ENCODE results near the gene SLC19A1. TPM values are rescaled to one million over a fixed set of nuclear protein-coding genes. Genes with fewer than 3 reads are reported as not detected.

Gene SLC19A1
- total RNA-seq, 2 donors from 2014 or later: 4.7 to 6.1 TPM

- Histone ChIP-seq H3K4me1 (ENCODE audit: control insufficient read depth in 1 of 2, low read depth in 2 of 2) (peaks cover 7 to 38% of the 10 kb centered on the region in 2 donors), H3K27ac (peak overlapping the region; percentile 87 to 92), H3K36me3 (peaks cover 19% of the 10 kb centered on the region), H3K9me3 (no peaks in the 10 kb centered on the region), H3K27me3 (replicated peaks; ENCODE audit: insufficient read depth) (no peaks in the 10 kb centered on the region), H3K4me3 (no peak overlapping the region)
- no peak for DNase-seq (ENCODE audit: low spot score)
- no peak for TF ChIP-seq CTCF (IDR thresholded peaks at IDR 0.05)
- ATAC-seq (ENCODE audit: insufficient number of reproducible peaks, low FRiP score, low read depth): no peak
Measured at GRCh38 chr21:45470087-45470515, 72.1 kb downstream of the SLC19A1 start.

- H3K27ac ChIP-seq: peak overlapping the region; percentile 87 to 92
- no peaks in the 10 kb centered on the region for H3K27me3 ChIP-seq (replicated peaks; ENCODE audit: insufficient read depth)
- H3K4me3 ChIP-seq: no peak overlapping the region
- no peaks in the 10 kb centered on the region for H3K9me3 ChIP-seq
- H3K4me1 ChIP-seq (ENCODE audit: control insufficient read depth in 1 of 2, low read depth in 2 of 2): peaks cover 7 to 38% of the 10 kb centered on the region in 2 donors
- TF ChIP-seq CTCF (IDR thresholded peaks at IDR 0.05): no peak
- peaks cover 14% of the 10 kb centered on the region for H3K36me3 ChIP-seq
- DNase-seq (ENCODE audit: low spot score): no peak
- no peak for ATAC-seq (ENCODE audit: insufficient number of reproducible peaks, low FRiP score, low read depth)
Measured at GRCh38 chr21:45469273-45470086, 72.8 kb downstream of the SLC19A1 start.

- peaks cover 7 to 38% of the 10 kb centered on the region in 2 donors for H3K4me1 ChIP-seq (ENCODE audit: control insufficient read depth in 1 of 2, low read depth in 2 of 2)
- no peaks in the 10 kb centered on the region for H3K27me3 ChIP-seq (replicated peaks; ENCODE audit: insufficient read depth)
- H3K4me3 ChIP-seq: no peak overlapping the region
- H3K36me3 ChIP-seq: peaks cover 14% of the 10 kb centered on the region
- peak overlapping the region; percentile 14 to 87 for H3K27ac ChIP-seq
- H3K9me3 ChIP-seq: no peaks in the 10 kb centered on the region
- DNase-seq (ENCODE audit: low spot score) (no peak), ATAC-seq (ENCODE audit: insufficient number of reproducible peaks, low FRiP score, low read depth) (no peak)
- TF ChIP-seq CTCF (IDR thresholded peaks at IDR 0.05): no peak
Measured at GRCh38 chr21:45468971-45469272, 73.3 kb downstream of the SLC19A1 start.

GRCh38 chr21:45468051-45468970, 73.9 kb downstream of the SLC19A1 start:
- DNase-seq (ENCODE audit: low spot score) (no peak), ATAC-seq (ENCODE audit: insufficient number of reproducible peaks, low FRiP score, low read depth) (no peak)
- H3K4me3 ChIP-seq: no peak overlapping the region
- no peaks in the 10 kb centered on the region for H3K27me3 ChIP-seq (replicated peaks; ENCODE audit: insufficient read depth)
- peaks cover 14% of the 10 kb centered on the region for H3K36me3 ChIP-seq
- peaks cover 7 to 38% of the 10 kb centered on the region in 2 donors for H3K4me1 ChIP-seq (ENCODE audit: control insufficient read depth in 1 of 2, low read depth in 2 of 2)
- TF ChIP-seq CTCF (IDR thresholded peaks at IDR 0.05): no peak
- H3K27ac ChIP-seq: peak overlapping the region; percentile 14 to 87
- no peaks in the 10 kb centered on the region for H3K9me3 ChIP-seq

- H3K4me3 ChIP-seq: no peak overlapping the region
- H3K4me1 ChIP-seq (ENCODE audit: control insufficient read depth in 1 of 2, low read depth in 2 of 2): peaks cover 7 to 30% of the 10 kb centered on the region in 2 donors
- no peaks in the 10 kb centered on the region for H3K27me3 ChIP-seq (replicated peaks; ENCODE audit: insufficient read depth)
- H3K9me3 ChIP-seq: no peaks in the 10 kb centered on the region
- TF ChIP-seq CTCF (IDR thresholded peaks at IDR 0.05): no peak
- no peak for DNase-seq (ENCODE audit: low spot score)
- ATAC-seq (ENCODE audit: insufficient number of reproducible peaks, low FRiP score, low read depth): no peak
- peak overlapping the region in 1 of 2 donors; percentile 23 for H3K27ac ChIP-seq
- peaks cover 14% of the 10 kb centered on the region for H3K36me3 ChIP-seq
Measured at GRCh38 chr21:45467221-45467779, 74.9 kb downstream of the SLC19A1 start.
